ENCODE results near the gene NEDD4L. TPM values are rescaled to one million over a fixed set of nuclear protein-coding genes. Genes with fewer than 3 reads are reported as not detected.
"Not testable (repeated sequence)": the region's sequence is repeated elsewhere in the genome, so short reads cannot be mapped to it uniquely, and the experiment has no call there.

NEDD4L gene
- total RNA-seq, 5 donors from 2014 or later (not counting 1 experiment from before 2014, with no cell fraction given), result 4.4 to 10.7 (median 6.7) TPM

DNA sequence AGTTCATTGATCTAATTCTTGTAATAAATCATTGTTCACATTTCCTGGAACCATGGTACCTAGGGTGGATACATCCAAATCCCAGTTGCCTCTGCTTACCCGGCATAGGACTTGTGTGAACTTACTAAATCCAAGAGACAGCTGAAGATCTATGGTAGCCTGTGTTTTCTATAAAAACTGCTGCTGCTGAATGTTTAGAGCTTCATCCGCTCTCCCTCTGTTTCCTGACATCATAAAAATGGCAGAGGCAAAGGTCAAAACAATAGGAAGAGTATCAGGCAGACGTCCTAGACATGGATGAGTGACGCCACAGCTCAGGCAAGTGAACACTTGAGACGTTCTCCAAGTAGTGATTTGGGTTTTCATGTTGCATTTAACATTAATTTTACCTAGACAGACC is 326.6 kb downstream of the NEDD4L start:
- ChIA-PET POLR2A (no interaction called here), CTCF (no interaction called here)
- Histone ChIP-seq H3K27ac (ENCODE audit: low read length) (no peak overlapping the region), H3K4me3 (ENCODE audit: control insufficient read depth in 1 of 2, extremely low read depth in 1 of 2, low read length in 1 of 2) (no peak overlapping the region), H3K27me3 (replicated peaks in 1 of 2; ENCODE audit: control insufficient read depth in 2 of 2, extremely low read depth in 1 of 2, insufficient read depth in 2 of 2, low read length in 1 of 2) (no peaks in the 10 kb centered on the region), H3K9me3 (no peaks in the 10 kb centered on the region), H3K4me1 (ENCODE audit: control insufficient read depth in 1 of 2, extremely low read depth in 1 of 2, insufficient read depth in 2 of 2, low read length in 2 of 2) (no peaks in the 10 kb centered on the region), H3K36me3 (ENCODE audit: control insufficient read depth in 2 of 2, extremely low read depth in 1 of 2, insufficient read depth in 1 of 2, low read length in 1 of 2) (no peaks in the 10 kb centered on the region)
- DNase-seq, result no peak
- H3K4me3 Mint-ChIP-seq, result no peak overlapping the region
- H3K4me1 Mint-ChIP-seq, result peaks cover 0 to 6% (median 0%) of the 10 kb centered on the region in 3 donors
- no peaks in the 10 kb centered on the region for H3K9me3 Mint-ChIP-seq
- 100% methylated on average over 1 of the region's 5 CpGs for WGBS (ENCODE audit: insufficient coverage)
- H3K27ac Mint-ChIP-seq, result no peak overlapping the region
- peaks cover 31% of the 10 kb centered on the region for H3K36me3 Mint-ChIP-seq
- ATAC-seq (replicated peaks in 1 of 4), result no peak
- H3K27me3 Mint-ChIP-seq, result no peaks in the 10 kb centered on the region

DNA sequence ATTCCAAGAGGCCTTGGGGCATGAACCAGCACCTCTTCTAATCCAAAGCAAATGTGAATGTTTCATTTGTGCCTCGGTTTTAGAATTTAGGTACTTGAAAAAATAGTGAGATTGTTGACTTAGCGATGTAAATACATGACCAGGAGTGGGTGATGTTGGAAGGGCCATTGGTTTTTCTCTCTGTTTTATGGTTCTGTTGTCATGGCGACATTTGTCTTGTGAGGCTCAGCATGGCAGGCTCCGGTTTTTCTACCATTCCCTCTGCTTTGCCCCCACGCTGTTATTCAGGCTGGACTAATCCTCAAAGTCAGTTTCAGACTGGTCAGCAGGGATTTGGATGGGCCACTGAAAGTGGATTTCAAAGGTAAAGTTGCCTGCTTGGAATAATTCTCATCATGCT is 329.5 kb downstream of the NEDD4L start:
- 87% methylated on average over 4 of the region's 5 CpGs for WGBS (ENCODE audit: insufficient coverage)
- peaks cover 31% of the 10 kb centered on the region for H3K36me3 Mint-ChIP-seq
- Histone ChIP-seq H3K27me3 (replicated peaks in 1 of 2; ENCODE audit: control insufficient read depth in 2 of 2, extremely low read depth in 1 of 2, insufficient read depth in 2 of 2, low read length in 1 of 2) (no peaks in the 10 kb centered on the region), H3K4me1 (ENCODE audit: control insufficient read depth in 1 of 2, extremely low read depth in 1 of 2, insufficient read depth in 2 of 2, low read length in 2 of 2) (no peaks in the 10 kb centered on the region), H3K4me3 (ENCODE audit: control insufficient read depth in 1 of 2, extremely low read depth in 1 of 2, low read length in 1 of 2) (no peak overlapping the region), H3K36me3 (ENCODE audit: control insufficient read depth in 2 of 2, extremely low read depth in 1 of 2, insufficient read depth in 1 of 2, low read length in 1 of 2) (no peaks in the 10 kb centered on the region), H3K27ac (ENCODE audit: low read length) (no peak overlapping the region), H3K9me3 (no peaks in the 10 kb centered on the region)
- H3K27me3 Mint-ChIP-seq, result no peaks in the 10 kb centered on the region
- ChIA-PET POLR2A (no interaction called here), CTCF (no interaction called here)
- H3K4me1 Mint-ChIP-seq, result no peaks in the 10 kb centered on the region
- H3K4me3 Mint-ChIP-seq, result no peak overlapping the region
- no peak for DNase-seq
- H3K27ac Mint-ChIP-seq, result no peak overlapping the region
- ATAC-seq (replicated peaks in 1 of 4), result no peak
- no peaks in the 10 kb centered on the region for H3K9me3 Mint-ChIP-seq

DNA sequence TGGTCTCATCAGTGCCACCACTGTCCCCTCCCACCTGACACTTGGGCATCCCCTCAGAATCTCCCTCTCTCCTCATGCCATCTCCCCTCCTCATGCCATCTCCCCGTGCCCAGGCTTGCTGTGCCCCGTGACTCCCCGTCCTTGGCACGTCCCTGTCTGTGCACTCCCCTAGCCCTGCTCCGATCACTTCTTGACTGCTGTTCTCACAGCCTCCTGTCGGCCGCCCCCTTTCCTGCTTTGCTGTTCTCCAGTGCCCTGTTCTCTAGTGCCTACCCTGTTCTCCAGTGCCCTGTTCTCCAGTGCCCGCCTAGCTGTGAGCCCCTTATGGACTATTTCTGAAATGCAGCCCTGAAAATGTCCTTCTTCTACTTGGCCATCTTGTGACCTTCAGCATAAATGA is 331.0 kb downstream of the NEDD4L start:
- H3K9me3 Mint-ChIP-seq, result no peaks in the 10 kb centered on the region
- H3K4me3 ChIP-seq (ENCODE audit: control insufficient read depth in 1 of 2, extremely low read depth in 1 of 2, low read length in 1 of 2), result no peak overlapping the region
- no peak overlapping the region for H3K4me3 Mint-ChIP-seq
- 89% methylated on average over 8 of the region's 8 CpGs for WGBS (ENCODE audit: insufficient coverage)
- H3K27me3 Mint-ChIP-seq, result no peaks in the 10 kb centered on the region
- POLR2A ChIA-PET, result no interaction called here
- H3K36me3 Mint-ChIP-seq, result peaks cover 24% of the 10 kb centered on the region
- H3K36me3 ChIP-seq (ENCODE audit: control insufficient read depth in 2 of 2, extremely low read depth in 1 of 2, insufficient read depth in 1 of 2, low read length in 1 of 2), result no peaks in the 10 kb centered on the region
- H3K9me3 ChIP-seq, result no peaks in the 10 kb centered on the region
- no peak overlapping the region for H3K27ac ChIP-seq (ENCODE audit: low read length)
- CTCF ChIA-PET, result no interaction called here
- no peaks in the 10 kb centered on the region for H3K4me1 Mint-ChIP-seq
- DNase-seq, result no peak
- H3K4me1 ChIP-seq (ENCODE audit: control insufficient read depth in 1 of 2, extremely low read depth in 1 of 2, insufficient read depth in 2 of 2, low read length in 2 of 2), result no peaks in the 10 kb centered on the region
- no peaks in the 10 kb centered on the region for H3K27me3 ChIP-seq (replicated peaks in 1 of 2; ENCODE audit: control insufficient read depth in 2 of 2, extremely low read depth in 1 of 2, insufficient read depth in 2 of 2, low read length in 1 of 2)
- ATAC-seq (replicated peaks in 1 of 4), result no peak
- no peak overlapping the region for H3K27ac Mint-ChIP-seq

- Histone ChIP-seq H3K36me3 (ENCODE audit: control insufficient read depth in 2 of 2, extremely low read depth in 1 of 2, insufficient read depth in 1 of 2, low read length in 1 of 2) (no peaks in the 10 kb centered on the region), H3K27ac (ENCODE audit: low read length) (no peak overlapping the region), H3K27me3 (replicated peaks in 1 of 2; ENCODE audit: control insufficient read depth in 2 of 2, extremely low read depth in 1 of 2, insufficient read depth in 2 of 2, low read length in 1 of 2) (no peaks in the 10 kb centered on the region), H3K4me1 (ENCODE audit: control insufficient read depth in 1 of 2, extremely low read depth in 1 of 2, insufficient read depth in 2 of 2, low read length in 2 of 2) (no peaks in the 10 kb centered on the region), H3K4me3 (ENCODE audit: control insufficient read depth in 1 of 2, extremely low read depth in 1 of 2, low read length in 1 of 2) (no peak overlapping the region), H3K9me3 (no peaks in the 10 kb centered on the region)
- 81% methylated on average over 20 of the region's 28 CpGs for WGBS (ENCODE audit: insufficient coverage)
- CTCF ChIA-PET, result interaction anchor here in 1 of 2 donors (0.5 kb wide), 1 partner anchor 741 kb away, joined by 4 read pairs; no protein-coding TSS in a partner anchor
- DNase-seq, result no peak
- no peak for ATAC-seq (replicated peaks in 1 of 4)
- Mint-ChIP-seq H3K9me3 (no peaks in the 10 kb centered on the region), H3K36me3 (peaks cover 3% of the 10 kb centered on the region), H3K4me1 (no peaks in the 10 kb centered on the region), H3K27ac (no peak overlapping the region), H3K4me3 (no peak overlapping the region), H3K27me3 (no peaks in the 10 kb centered on the region)
- POLR2A ChIA-PET, result no interaction called here
These were observed 334.7 kb downstream of the NEDD4L start for GRCh38 chr18:58378411-58379379.

DNA sequence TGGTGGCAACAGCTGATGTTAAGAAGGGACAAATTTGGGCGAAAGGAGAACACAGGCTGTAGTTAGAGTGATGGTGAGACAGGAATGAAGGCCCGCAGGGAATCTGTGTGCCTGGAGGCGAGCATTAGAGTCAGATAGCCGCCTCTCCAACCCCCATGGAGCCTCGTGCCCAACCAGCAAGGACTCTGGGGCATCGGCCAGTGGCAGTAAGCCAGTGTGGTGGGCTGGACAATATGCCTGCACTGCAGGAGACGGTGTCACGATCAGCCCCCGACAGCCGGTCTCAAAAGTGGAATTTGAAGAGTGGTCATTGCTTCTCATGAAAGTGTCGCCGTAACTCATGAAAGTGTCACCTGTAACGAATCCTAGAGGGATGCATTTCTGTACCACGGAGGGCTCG is 335.4 kb downstream of the NEDD4L start:
- Histone ChIP-seq H3K4me1 (ENCODE audit: control insufficient read depth in 1 of 2, extremely low read depth in 1 of 2, insufficient read depth in 2 of 2, low read length in 2 of 2) (no peaks in the 10 kb centered on the region), H3K9me3 (no peaks in the 10 kb centered on the region), H3K27me3 (replicated peaks in 1 of 2; ENCODE audit: control insufficient read depth in 2 of 2, extremely low read depth in 1 of 2, insufficient read depth in 2 of 2, low read length in 1 of 2) (no peaks in the 10 kb centered on the region), H3K27ac (ENCODE audit: low read length) (no peak overlapping the region), H3K4me3 (ENCODE audit: control insufficient read depth in 1 of 2, extremely low read depth in 1 of 2, low read length in 1 of 2) (no peak overlapping the region), H3K36me3 (ENCODE audit: control insufficient read depth in 2 of 2, extremely low read depth in 1 of 2, insufficient read depth in 1 of 2, low read length in 1 of 2) (no peaks in the 10 kb centered on the region)
- no peak overlapping the region for H3K27ac Mint-ChIP-seq
- ChIA-PET POLR2A (no interaction called here), CTCF (no interaction called here)
- WGBS (ENCODE audit: insufficient coverage), result 81% methylated on average over 14 of the region's 15 CpGs
- H3K4me1 Mint-ChIP-seq, result no peaks in the 10 kb centered on the region
- H3K36me3 Mint-ChIP-seq, result no peaks in the 10 kb centered on the region
- H3K4me3 Mint-ChIP-seq, result no peak overlapping the region
- ATAC-seq (replicated peaks in 1 of 4) (no peak), DNase-seq (no peak)
- no peaks in the 10 kb centered on the region for H3K27me3 Mint-ChIP-seq
- H3K9me3 Mint-ChIP-seq, result no peaks in the 10 kb centered on the region

DNA sequence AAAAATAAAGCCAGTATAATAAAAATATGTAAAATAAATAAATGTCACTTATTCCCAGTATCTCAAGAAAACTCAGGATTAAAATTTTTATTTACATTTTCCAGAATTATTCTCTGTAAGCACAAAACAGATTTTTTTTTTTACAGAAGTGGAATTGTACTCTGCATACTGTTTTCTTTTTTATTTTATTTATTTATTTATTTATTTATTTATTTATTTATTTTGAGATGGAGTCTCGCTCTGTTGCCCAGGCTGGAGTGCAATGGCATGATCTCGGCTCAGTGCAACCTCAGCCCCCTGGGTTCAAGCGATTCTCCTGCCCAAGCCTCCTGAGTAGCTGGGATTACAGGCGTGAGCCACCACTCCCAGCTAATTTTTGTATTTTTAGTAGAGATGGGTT is 336.1 kb downstream of the NEDD4L start:
- no CpG with 5 or more reads among the region's 4 CpGs for WGBS (ENCODE audit: insufficient coverage)
- H3K27ac Mint-ChIP-seq; POLR2A ChIA-PET; H3K27me3 Mint-ChIP-seq; H3K4me1 Mint-ChIP-seq; H3K9me3 ChIP-seq; H3K9me3 Mint-ChIP-seq; H3K4me3 ChIP-seq (ENCODE audit: control insufficient read depth in 1 of 2, extremely low read depth in 1 of 2, low read length in 1 of 2); H3K4me3 Mint-ChIP-seq; H3K36me3 Mint-ChIP-seq; H3K27me3 ChIP-seq (replicated peaks in 1 of 2; ENCODE audit: control insufficient read depth in 2 of 2, extremely low read depth in 1 of 2, insufficient read depth in 2 of 2, low read length in 1 of 2); H3K4me1 ChIP-seq (ENCODE audit: control insufficient read depth in 1 of 2, extremely low read depth in 1 of 2, insufficient read depth in 2 of 2, low read length in 2 of 2); H3K27ac ChIP-seq (ENCODE audit: low read length); CTCF ChIA-PET; DNase-seq; H3K36me3 ChIP-seq (ENCODE audit: control insufficient read depth in 2 of 2, extremely low read depth in 1 of 2, insufficient read depth in 1 of 2, low read length in 1 of 2); ATAC-seq (replicated peaks in 1 of 4): not testable (repeated sequence)

Data from T-cell (primary cell).